Central memory CD4-positive, alpha-beta T cell (primary cell): ENCODE results near the gene SYT17.

Experiments used
- DNase-seq: peaks from one replicate; pipeline ENCODE4 v3.0.0; 2022

The SYT17 gene

DNA sequence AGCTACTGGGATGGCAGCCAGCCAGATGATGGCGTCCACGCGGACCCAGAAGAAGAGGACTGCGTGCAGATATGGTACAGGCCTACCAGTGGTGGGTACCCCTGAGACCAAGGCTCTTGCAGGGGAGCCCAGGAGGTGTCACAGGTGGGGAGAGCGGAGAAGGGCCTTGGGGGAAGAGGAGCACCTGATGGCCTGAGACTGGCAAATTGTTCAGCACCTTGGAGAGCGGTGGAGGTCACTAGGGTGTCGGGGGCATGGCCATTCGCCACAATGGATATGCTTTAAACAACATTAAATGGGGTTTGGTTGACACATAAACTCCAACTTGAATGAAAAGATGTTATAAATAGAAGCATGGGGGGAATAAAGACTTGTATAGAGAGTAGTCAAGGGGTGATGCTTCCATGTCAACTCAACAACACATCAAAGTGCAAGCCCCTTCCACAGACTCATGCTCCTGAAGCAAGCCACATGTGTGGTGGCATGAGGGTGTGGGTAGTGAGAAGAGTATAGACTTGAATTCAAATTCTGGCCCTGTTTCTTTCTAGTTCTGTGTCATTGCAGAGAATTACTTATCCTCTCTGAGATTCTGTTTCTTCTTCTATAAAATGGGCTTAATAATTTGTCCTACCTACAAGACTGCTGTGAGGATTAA lies 139.7 kb downstream of the SYT17 start:
- DNase-seq = no peak

DNA sequence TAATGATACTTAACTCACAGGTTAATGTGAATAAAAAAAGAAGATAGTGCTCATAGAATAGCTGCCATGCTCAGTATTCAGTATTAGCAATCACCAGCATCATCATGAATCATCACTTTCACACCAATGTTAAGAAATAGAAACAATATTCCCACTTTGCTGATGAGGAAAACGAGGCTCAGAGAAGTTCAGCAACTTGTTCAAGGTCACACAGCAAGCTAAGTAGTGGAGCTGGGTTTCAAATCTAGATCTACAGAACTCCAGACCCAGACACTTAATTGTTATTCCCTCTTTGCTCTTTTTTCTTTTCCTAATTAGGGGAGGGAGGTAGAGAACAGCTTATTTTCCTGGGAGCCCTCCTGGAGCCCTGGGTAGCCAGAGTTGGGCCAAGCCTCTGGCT lies 140.4 kb downstream of the SYT17 start:
- DNase-seq = no peak

DNA sequence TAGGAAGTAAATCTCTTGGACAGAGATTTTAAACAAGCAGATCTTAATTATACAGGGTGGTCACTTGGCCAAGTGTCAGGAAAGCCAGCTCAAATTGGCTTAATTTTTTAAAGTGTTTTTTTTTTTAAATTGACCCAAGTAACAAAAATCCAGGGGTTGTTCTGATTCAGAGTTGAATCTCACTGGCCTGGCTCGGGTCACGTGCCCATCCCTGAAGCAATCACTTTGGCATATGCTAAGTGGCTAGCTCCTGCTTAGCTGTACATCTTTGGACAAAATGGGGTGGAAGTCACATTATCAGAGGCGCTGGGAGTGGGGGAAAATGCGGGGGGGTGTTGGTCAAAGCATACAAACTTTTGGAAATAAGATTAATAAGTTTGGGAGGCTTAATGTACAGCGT lies 141.1 kb downstream of the SYT17 start:
- no peak for DNase-seq

DNA sequence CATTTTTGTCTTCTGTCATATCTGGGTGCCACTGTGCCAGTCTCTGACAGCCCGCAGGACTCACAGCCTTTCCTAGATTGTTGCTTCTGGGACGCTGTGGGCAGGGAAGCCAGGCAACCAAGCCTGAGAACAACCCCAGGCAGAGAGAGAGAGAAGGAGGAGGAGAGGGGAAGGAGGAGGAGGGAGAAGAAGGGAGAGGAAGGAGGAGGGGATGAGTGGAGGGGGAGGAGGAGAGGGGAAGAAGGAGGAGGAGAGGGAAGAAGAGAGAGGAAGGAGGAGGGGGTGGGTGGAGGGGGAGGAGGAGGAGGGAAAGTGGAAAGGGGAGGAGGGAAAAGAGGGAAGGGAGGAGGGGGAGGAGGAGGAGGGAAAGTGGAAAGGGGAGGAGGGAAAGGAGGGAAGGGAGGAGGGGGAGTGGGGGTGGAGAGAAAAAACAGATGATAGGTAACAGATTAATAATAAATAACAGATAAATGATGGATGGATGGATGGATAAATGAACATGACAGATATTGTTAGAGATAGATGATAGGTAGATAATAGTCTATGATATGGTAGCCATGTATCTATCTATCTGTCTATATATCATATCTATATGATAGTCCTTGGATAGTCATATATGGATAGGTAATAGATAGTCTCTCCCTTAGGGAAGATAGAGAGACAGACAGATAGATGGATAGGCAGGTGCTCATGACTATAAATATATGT lies 146.8 kb downstream of the SYT17 start:
- no peak for DNase-seq

DNA sequence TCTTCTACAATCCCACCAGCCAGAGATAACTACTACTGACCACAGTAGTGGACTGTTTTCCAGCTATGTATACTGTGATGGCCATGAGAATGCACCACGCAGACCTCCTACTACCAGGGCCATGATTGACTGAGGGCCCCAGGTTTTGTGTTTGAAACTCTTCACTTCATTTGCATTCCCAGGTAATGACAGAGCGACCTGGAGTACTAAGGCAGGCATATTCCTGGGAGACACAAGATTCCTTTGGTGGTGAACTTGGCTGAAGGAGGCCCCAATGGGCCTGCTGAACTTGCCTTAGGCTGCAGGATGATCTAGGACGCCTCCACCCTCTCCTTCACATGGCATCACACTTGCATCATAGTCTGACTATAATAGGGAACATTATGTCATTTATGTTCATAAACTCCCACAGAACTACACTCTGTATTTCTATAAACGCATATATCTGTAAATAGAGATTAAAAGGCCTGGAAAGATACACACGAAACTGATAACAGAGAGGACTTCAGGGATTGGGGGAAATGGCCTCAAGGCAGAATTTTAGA lies 147.9 kb downstream of the SYT17 start:
- no peak for DNase-seq

DNA sequence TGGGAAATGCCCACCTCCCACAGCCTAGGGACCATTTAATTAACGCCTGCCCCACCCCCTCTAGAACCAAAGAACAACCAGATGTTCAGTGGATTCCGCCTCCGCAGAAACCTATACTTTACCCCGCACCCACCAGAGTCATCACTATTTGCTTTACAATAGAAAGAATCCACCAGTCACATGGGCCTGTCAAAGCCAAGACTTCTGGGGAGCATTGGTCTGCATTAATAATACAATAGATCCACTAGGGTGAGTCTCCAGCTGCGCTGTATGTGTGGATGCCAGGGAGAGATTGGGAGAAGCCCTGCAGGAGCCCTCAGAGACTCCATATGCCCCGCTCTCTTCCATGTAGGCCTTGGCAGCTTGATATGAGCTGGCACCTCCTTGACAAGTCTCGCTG lies 148.8 kb downstream of the SYT17 start:
- DNase-seq = no peak
